CD8-positive, alpha-beta memory T cell (primary cell): ENCODE results near the gene STRBP. TPM values are rescaled to one million over a fixed set of nuclear protein-coding genes. Genes with fewer than 3 reads are reported as not detected.
"Not testable (repeated sequence)": the region's sequence is repeated elsewhere in the genome, so short reads cannot be mapped to it uniquely, and the experiment has no call there.

Source experiments
- CTCF ChIA-PET: fragments of 350-600 bp; sonication (Branson Sonifier 250); formaldehyde crosslinking; loops from one replicate; lab custom pipeline; 2021; ENCODE audit warnings: antibody characterized with exemption; lab: Charles Lee
- POLR2A ChIA-PET: fragments of 350-600 bp; sonication (Branson Sonifier 250); formaldehyde crosslinking; loops from one replicate; lab custom pipeline; 2021; ENCODE audit warnings: antibody characterized with exemption; lab: Charles Lee
- DNase-seq, 5 donors: peaks; one replicate each; pipeline versions ENCODE4 v3.0.0 to v3.0.0-alpha.2; 2020 to 2022; ENCODE audit warnings: mixed read lengths in 1 of 5
- H3K27ac ChIP-seq: one replicate; pipeline ENCODE4 v1.7.0; 2013; ENCODE audit warnings: low read depth, mild to moderate bottlenecking, low read length, moderate library complexity
- H3K27me3 ChIP-seq: 2 replicates; pipeline ENCODE4 v1.7.0; 2013; ENCODE audit warnings: low read length, mild to moderate bottlenecking; ENCODE audit not compliant: insufficient read depth, poor library complexity, severe bottlenecking
- H3K36me3 ChIP-seq: 2 replicates; pipeline ENCODE4 v1.7.0; 2013; ENCODE audit warnings: mild to moderate bottlenecking, low read length, moderate library complexity; ENCODE audit not compliant: insufficient read depth
- H3K4me1 ChIP-seq: 2 replicates; pipeline ENCODE4 v1.7.0; 2013; ENCODE audit warnings: mild to moderate bottlenecking, low read length, moderate library complexity; ENCODE audit not compliant: insufficient read depth
- H3K4me3 ChIP-seq: 2 replicates; pipeline ENCODE4 v1.7.0; 2013; ENCODE audit warnings: mild to moderate bottlenecking, low read length
- H3K9me3 ChIP-seq: 2 replicates; pipeline ENCODE4 v1.7.0; 2013; ENCODE audit warnings: mild to moderate bottlenecking, low read length
- H3K27ac Mint-ChIP-seq, 8 donors: one replicate each; pipeline ENCODE4 v1.8.0; 2020 to 2021; ENCODE audit warnings: mixed read lengths in 8 of 8, mild to moderate bottlenecking in 6 of 8, inconsistent platforms in 3 of 8, moderate library complexity in 3 of 8
- H3K27me3 Mint-ChIP-seq, 2 donors: one replicate each; pipeline ENCODE4 v1.8.0; 2020 to 2021; ENCODE audit warnings: mixed read lengths in 2 of 2, mild to moderate bottlenecking in 1 of 2, moderate library complexity in 1 of 2
- H3K36me3 Mint-ChIP-seq, 3 donors: one replicate each; pipeline ENCODE4 v1.8.0; 2020 to 2021; ENCODE audit warnings: mixed read lengths in 3 of 3, inconsistent platforms in 1 of 3, mild to moderate bottlenecking in 1 of 3
- H3K4me1 Mint-ChIP-seq, 3 donors: one replicate each; pipeline ENCODE4 v1.8.0; 2020 to 2021; ENCODE audit warnings: mixed read lengths in 3 of 3, inconsistent platforms in 1 of 3, mild to moderate bottlenecking in 1 of 3
- H3K4me3 Mint-ChIP-seq, 7 donors: one replicate each; pipeline ENCODE4 v1.8.0; 2020 to 2021; ENCODE audit warnings: mixed read lengths in 7 of 7, mild to moderate bottlenecking in 6 of 7, moderate library complexity in 4 of 7, inconsistent platforms in 2 of 7
- H3K9me3 Mint-ChIP-seq, 5 donors: one replicate each; pipeline ENCODE4 v1.8.0; 2020 to 2022; ENCODE audit warnings: mixed read lengths in 5 of 5, mild to moderate bottlenecking in 3 of 5, moderate library complexity in 2 of 5, inconsistent platforms in 1 of 5
- polyA plus RNA-seq: library from polyadenylated mRNA; unstranded; fragments of 300-500 nt; fragmentation: Illumina TruSeq; gene quantifications from one replicate; pipeline ENCODE4 v1.2.3, GENCODE V29; 2021
- total RNA-seq, 2 experiments: library from RNA; stranded (reverse); gene quantifications; one replicate each; pipeline ENCODE4 v1.2.3, GENCODE V29; 2021

Gene STRBP
- total and polyA plus RNA-seq, 3 experiments from 2014 or later = 22.2 to 32.3 (median 31.4) TPM

DNA sequence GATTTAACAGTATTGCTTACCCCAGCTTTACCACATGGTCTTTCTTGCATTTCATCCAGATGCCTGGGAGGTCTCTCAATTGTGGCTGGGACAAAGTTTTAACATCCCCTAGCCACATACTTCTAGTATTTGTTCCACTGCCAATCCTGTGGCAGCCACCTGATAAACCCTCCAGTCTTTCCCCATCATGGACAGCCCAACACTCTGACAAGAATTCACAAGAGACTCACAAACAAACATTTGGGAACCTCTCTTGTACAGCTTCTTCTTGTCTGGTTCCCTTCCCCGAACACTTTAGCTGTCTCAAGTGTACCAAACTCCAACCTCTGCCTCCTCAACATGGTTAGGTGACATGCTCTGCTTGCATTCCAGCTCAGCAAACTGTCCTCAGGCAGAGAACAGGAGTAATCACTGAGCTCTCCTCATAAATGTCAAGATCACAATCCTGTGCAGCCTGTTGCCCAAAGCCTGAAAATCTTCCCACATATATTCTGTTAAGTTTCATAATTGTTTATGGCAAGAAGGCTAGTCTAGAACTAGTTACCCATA, 59.7 kb downstream of the STRBP start:
- Histone ChIP-seq H3K4me1 (no peaks in the 10 kb centered on the region), H3K36me3 (no peaks in the 10 kb centered on the region), H3K27me3 (no peaks in the 10 kb centered on the region), H3K27ac (no peak overlapping the region), H3K4me3 (no peak overlapping the region), H3K9me3 (no peaks in the 10 kb centered on the region)
- CTCF ChIA-PET = no interaction called here
- POLR2A ChIA-PET = no interaction called here
- Mint-ChIP-seq H3K4me3 (no peak overlapping the region), H3K36me3 (peaks cover 0 to 4% (median 1%) of the 10 kb centered on the region in 3 donors), H3K4me1 (peaks cover 0 to 2% (median 0%) of the 10 kb centered on the region in 3 donors), H3K27me3 (no peaks in the 10 kb centered on the region), H3K27ac (peak overlapping the region in 1 of 8 donors; percentile 27), H3K9me3 (no peaks in the 10 kb centered on the region)
- DNase-seq = no peak

DNA sequence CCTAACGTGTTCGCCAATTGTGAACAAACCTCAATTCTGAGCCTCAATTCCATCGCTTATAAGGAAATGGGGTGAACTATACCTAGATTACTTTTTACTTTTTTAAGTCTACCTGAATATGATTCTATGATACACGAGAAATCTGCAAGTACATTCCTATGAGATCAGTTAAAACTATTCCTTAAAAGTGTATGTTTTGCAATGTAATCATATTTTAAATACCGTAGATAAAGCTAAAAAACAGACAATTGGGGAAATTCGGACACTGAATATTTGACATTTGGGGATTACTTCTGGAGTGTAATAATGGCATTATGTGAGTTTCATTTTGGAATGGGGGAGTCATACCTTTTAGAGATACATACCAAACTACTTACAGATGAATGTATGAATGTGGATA, 62.3 kb downstream of the STRBP start:
- Mint-ChIP-seq H3K4me1 (peaks cover 0 to 2% (median 0%) of the 10 kb centered on the region in 3 donors), H3K27me3 (no peaks in the 10 kb centered on the region), H3K9me3 (no peaks in the 10 kb centered on the region), H3K4me3 (no peak overlapping the region), H3K27ac (no peak overlapping the region), H3K36me3 (peaks cover 0 to 6% (median 3%) of the 10 kb centered on the region in 3 donors)
- DNase-seq = no peak
- H3K9me3 ChIP-seq = no peaks in the 10 kb centered on the region
- H3K27me3 ChIP-seq = no peaks in the 10 kb centered on the region
- H3K4me3 ChIP-seq = no peak overlapping the region
- ChIA-PET POLR2A (no interaction called here), CTCF (no interaction called here)
- H3K4me1 ChIP-seq = no peaks in the 10 kb centered on the region
- H3K27ac ChIP-seq = no peak overlapping the region
- H3K36me3 ChIP-seq = no peaks in the 10 kb centered on the region

DNA sequence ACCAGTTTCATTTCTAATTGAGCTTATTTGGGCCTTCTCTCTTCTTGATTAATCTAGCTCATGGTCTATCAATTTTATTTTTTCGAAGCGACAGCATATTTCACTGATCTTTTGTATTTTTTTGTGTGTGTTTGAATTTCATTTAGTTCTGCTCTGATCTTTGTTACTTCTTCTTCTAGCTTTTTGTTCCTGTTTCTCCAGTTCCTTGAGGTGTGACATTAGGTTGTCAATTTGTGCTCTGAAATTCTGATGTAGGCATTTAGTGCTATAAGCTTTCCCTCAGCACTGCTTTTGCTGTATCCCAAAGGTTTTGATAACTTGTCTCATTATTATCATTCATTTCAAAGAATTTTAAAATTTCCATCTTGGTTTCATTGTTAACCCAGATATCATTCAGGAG, 67.3 kb downstream of the STRBP start:
- Histone ChIP-seq H3K27ac (no peak overlapping the region), H3K36me3 (no peaks in the 10 kb centered on the region), H3K27me3 (no peaks in the 10 kb centered on the region), H3K4me3 (no peak overlapping the region), H3K4me1 (no peaks in the 10 kb centered on the region), H3K9me3 (no peaks in the 10 kb centered on the region)
- DNase-seq = no peak
- no peaks in the 10 kb centered on the region for H3K27me3 Mint-ChIP-seq
- H3K9me3 Mint-ChIP-seq = peaks cover 0 to 4% (median 0%) of the 10 kb centered on the region in 5 donors
- ChIA-PET CTCF (no interaction called here), POLR2A (no interaction called here)
- no peaks in the 10 kb centered on the region for H3K4me1 Mint-ChIP-seq
- H3K36me3 Mint-ChIP-seq = peaks cover 3 to 5% (median 4%) of the 10 kb centered on the region in 3 donors
- H3K27ac Mint-ChIP-seq = no peak overlapping the region
- no peak overlapping the region for H3K4me3 Mint-ChIP-seq

DNA sequence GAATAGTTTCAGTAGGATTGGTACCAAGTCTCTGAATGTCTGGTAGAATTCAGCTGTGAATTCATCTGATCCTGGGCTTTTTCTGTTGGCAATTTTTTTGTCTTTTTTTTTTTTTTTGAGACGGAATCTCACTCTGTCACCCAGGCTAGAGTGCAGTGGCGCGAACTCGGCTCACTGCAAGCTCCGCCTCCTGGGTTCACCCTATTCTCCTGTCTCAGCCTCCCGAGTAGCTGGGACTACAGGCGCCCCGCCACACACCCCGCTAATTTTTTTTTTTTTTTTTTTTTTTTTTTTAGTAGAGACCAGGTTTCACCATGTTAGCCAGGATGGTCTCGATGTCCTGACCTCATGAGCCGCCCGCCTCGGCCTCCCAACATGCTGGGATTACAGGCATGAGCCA, 67.9 kb downstream of the STRBP start:
- H3K36me3 ChIP-seq, H3K27me3 Mint-ChIP-seq, H3K27me3 ChIP-seq, H3K4me3 Mint-ChIP-seq, DNase-seq, H3K27ac ChIP-seq, CTCF ChIA-PET, H3K27ac Mint-ChIP-seq, H3K4me1 ChIP-seq, H3K9me3 ChIP-seq, H3K36me3 Mint-ChIP-seq, H3K4me3 ChIP-seq, H3K9me3 Mint-ChIP-seq, H3K4me1 Mint-ChIP-seq: not testable (repeated sequence)
- POLR2A ChIA-PET = interaction anchor here (0.6 kb wide), 1 partner anchor 81 kb away, joined by 3 read pairs; no protein-coding TSS in a partner anchor

DNA sequence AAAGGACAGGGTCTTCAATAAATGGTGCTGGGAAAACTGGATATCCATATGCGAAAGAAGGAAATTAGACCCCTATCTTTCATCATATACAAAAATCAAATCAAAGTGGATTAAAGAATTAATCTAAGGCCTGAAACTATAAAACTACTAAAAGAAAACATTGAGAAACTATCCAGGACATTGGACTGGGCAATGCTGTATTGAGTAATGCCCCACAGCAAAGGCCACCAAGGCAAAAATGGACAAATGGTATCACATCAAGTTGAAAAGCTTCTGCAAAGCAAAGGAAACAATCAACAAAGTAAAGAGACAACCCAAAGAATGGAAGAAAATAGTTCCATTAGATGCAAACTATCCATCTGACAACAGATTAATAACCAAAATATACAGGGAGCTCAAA, 72.3 kb downstream of the STRBP start:
- Histone ChIP-seq H3K4me1 (no peaks in the 10 kb centered on the region), H3K27ac (no peak overlapping the region), H3K4me3 (no peak overlapping the region), H3K36me3 (no peaks in the 10 kb centered on the region), H3K27me3 (no peaks in the 10 kb centered on the region), H3K9me3 (no peaks in the 10 kb centered on the region)
- Mint-ChIP-seq H3K9me3 (peaks cover 0 to 4% (median 0%) of the 10 kb centered on the region in 5 donors), H3K36me3 (peaks cover 0 to 4% (median 1%) of the 10 kb centered on the region in 3 donors), H3K4me3 (no peak overlapping the region), H3K27ac (no peak overlapping the region), H3K27me3 (no peaks in the 10 kb centered on the region), H3K4me1 (no peaks in the 10 kb centered on the region)
- ChIA-PET POLR2A (no interaction called here), CTCF (no interaction called here)
- no peak for DNase-seq

DNA sequence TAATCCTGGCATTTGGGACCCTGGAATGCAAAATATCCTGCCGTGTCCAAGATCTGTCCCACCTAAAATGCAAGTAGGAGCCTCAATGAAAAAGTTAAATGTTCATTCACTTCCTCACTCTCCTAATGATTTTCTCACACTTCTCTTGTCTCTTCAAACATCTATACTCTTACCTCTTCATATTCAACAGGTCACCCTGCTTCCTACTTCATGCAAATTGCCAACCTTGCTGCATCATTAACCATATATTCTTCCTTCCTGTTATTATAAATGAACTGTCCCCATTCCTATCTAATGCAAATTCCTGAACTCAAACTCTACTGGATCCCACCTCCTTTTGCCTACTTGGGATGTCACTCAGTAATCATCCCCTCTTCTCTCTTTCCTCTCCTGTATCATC, 74.4 kb downstream of the STRBP start:
- H3K9me3 Mint-ChIP-seq = peaks cover 0 to 4% (median 0%) of the 10 kb centered on the region in 5 donors
- no peak overlapping the region for H3K27ac ChIP-seq
- no peak for DNase-seq
- no peak overlapping the region for H3K27ac Mint-ChIP-seq
- no peaks in the 10 kb centered on the region for H3K4me1 ChIP-seq
- no peaks in the 10 kb centered on the region for H3K27me3 ChIP-seq
- no peak overlapping the region for H3K4me3 ChIP-seq
- no peak overlapping the region for H3K4me3 Mint-ChIP-seq
- ChIA-PET CTCF (no interaction called here), POLR2A (no interaction called here)
- no peaks in the 10 kb centered on the region for H3K36me3 ChIP-seq
- H3K27me3 Mint-ChIP-seq = no peaks in the 10 kb centered on the region
- H3K4me1 Mint-ChIP-seq = no peaks in the 10 kb centered on the region
- H3K36me3 Mint-ChIP-seq = peaks cover 0 to under 1% (median 0%) of the 10 kb centered on the region in 3 donors
- H3K9me3 ChIP-seq = no peaks in the 10 kb centered on the region

DNA sequence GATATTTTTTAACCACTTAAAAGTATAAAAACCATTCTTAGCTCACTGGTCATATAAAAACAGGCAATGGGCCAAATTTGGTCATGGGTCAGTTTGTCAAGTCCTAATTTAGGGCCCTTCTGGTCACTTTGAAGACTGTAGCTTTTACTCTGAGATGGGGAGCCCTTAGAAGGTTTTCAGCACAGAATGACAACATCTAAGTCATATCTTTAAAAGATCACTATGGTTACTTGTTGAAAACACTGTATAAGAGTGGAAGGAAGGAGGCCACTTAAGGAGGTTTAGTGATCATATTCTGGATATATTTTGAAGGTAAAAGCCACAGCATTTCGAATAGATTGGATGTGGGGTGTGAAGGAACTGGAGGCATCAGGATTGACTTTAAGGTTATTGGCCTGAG, 76.7 kb downstream of the STRBP start:
- ChIA-PET CTCF (no interaction called here), POLR2A (no interaction called here)
- Histone ChIP-seq H3K27ac (no peak overlapping the region), H3K36me3 (no peaks in the 10 kb centered on the region), H3K4me1 (no peaks in the 10 kb centered on the region), H3K9me3 (no peaks in the 10 kb centered on the region), H3K4me3 (no peak overlapping the region), H3K27me3 (no peaks in the 10 kb centered on the region)
- H3K9me3 Mint-ChIP-seq = peaks cover 0 to 4% (median 0%) of the 10 kb centered on the region in 5 donors
- no peaks in the 10 kb centered on the region for H3K27me3 Mint-ChIP-seq
- H3K36me3 Mint-ChIP-seq = peaks cover 2 to 5% (median 3%) of the 10 kb centered on the region in 3 donors
- no peak for DNase-seq
- H3K4me3 Mint-ChIP-seq = no peak overlapping the region
- no peaks in the 10 kb centered on the region for H3K4me1 Mint-ChIP-seq
- H3K27ac Mint-ChIP-seq = no peak overlapping the region

DNA sequence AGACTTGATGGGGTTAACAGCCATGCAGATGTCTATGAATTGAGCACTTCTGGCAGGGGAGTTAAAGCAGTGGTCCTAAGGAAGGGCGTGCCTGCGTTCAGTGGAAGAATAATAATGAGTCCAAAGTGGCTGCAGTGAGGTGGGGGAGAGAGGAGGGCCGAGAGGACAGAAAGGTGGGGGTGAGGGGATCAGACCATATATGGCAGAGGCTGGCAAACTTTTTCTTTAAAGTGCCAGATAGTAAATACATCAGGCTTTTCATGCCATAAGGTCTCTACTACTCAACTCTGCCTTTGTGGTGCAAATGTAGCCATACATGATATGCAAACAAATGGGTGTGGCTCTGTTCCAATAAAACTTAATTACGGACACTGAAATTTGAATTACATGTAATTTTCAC, 77.1 kb downstream of the STRBP start:
- peaks cover 2 to 5% (median 3%) of the 10 kb centered on the region in 3 donors for H3K36me3 Mint-ChIP-seq
- peaks cover 0 to 4% (median 0%) of the 10 kb centered on the region in 5 donors for H3K9me3 Mint-ChIP-seq
- H3K36me3 ChIP-seq = no peaks in the 10 kb centered on the region
- no peak overlapping the region for H3K27ac Mint-ChIP-seq
- no peaks in the 10 kb centered on the region for H3K9me3 ChIP-seq
- CTCF ChIA-PET = no interaction called here
- no peaks in the 10 kb centered on the region for H3K4me1 ChIP-seq
- no peaks in the 10 kb centered on the region for H3K4me1 Mint-ChIP-seq
- H3K4me3 ChIP-seq = no peak overlapping the region
- no peaks in the 10 kb centered on the region for H3K27me3 ChIP-seq
- no peak overlapping the region for H3K4me3 Mint-ChIP-seq
- POLR2A ChIA-PET = no interaction called here
- H3K27ac ChIP-seq = no peak overlapping the region
- no peak for DNase-seq
- no peaks in the 10 kb centered on the region for H3K27me3 Mint-ChIP-seq
